Common myeloid progenitor, CD34-positive (primary cell): ENCODE data around the gene C22orf15.

ENCODE experiments used
- CTCF ChIA-PET: fragments of 350-600 bp; sonication (Branson Sonifier 250); formaldehyde crosslinking; loops from one replicate; lab custom pipeline; 2021; ENCODE audit warnings: antibody characterized with exemption; lab: Charles Lee
- POLR2A ChIA-PET: fragments of 350-600 bp; sonication (Branson Sonifier 250); formaldehyde crosslinking; loops from one replicate; lab custom pipeline; 2021; ENCODE audit warnings: antibody characterized with exemption; lab: Charles Lee
- DNase-seq, 3 donors: peaks; one replicate each; pipeline versions ENCODE4 v3.0.0 to v3.0.0-alpha.2; 2013
- H3K27ac ChIP-seq, 2 experiments: 1 replicate in 1 of 2; 2 replicates in 1 of 2; pipeline ENCODE4 v1.7.0; 2013; ENCODE audit warnings: inconsistent platforms in 2 of 2, low read length in 2 of 2, mild to moderate bottlenecking in 2 of 2, low read depth in 1 of 2, moderate library complexity in 1 of 2; ENCODE audit not compliant: severe bottlenecking in 2 of 2, insufficient read depth in 1 of 2, poor library complexity in 1 of 2
- H3K27me3 ChIP-seq, 5 experiments: replicated peaks in 2 of 5; 1 replicate in 3 of 5; 2 replicates in 2 of 5; pipeline versions ENCODE4 v1.6.1 to v1.7.0; 2013; ENCODE audit warnings: low read length in 4 of 5, mild to moderate bottlenecking in 2 of 5, moderate library complexity in 2 of 5, inconsistent platforms in 1 of 5; ENCODE audit not compliant: insufficient read depth in 5 of 5, control insufficient read depth in 4 of 5
- H3K36me3 ChIP-seq, 4 experiments: 1 replicate in 2 of 4; 2 replicates in 2 of 4; pipeline versions ENCODE4 v1.6.1 to v1.7.0; 2013; ENCODE audit warnings: low read length in 3 of 4, control low read depth in 1 of 4, mild to moderate bottlenecking in 1 of 4; ENCODE audit not compliant: control insufficient read depth in 4 of 4, insufficient read depth in 4 of 4
- H3K4me1 ChIP-seq, 4 experiments: 1 replicate in 3 of 4; 2 replicates in 1 of 4; pipeline versions ENCODE4 v1.6.1 to v1.7.1; 2013; ENCODE audit warnings: low read length in 3 of 4, mild to moderate bottlenecking in 3 of 4, control low read depth in 1 of 4, inconsistent platforms in 1 of 4, moderate library complexity in 1 of 4; ENCODE audit not compliant: control insufficient read depth in 4 of 4, insufficient read depth in 4 of 4; ENCODE audit errors: control extremely low read depth in 1 of 4
- H3K4me3 ChIP-seq, 7 experiments: 1 replicate in 4 of 7; 2 replicates in 3 of 7; pipeline versions ENCODE4 v1.5.1 to v1.7.0; 2013; ENCODE audit warnings: mild to moderate bottlenecking in 7 of 7, low read length in 6 of 7, moderate library complexity in 6 of 7, inconsistent platforms in 2 of 7, low read depth in 2 of 7, control low read depth in 1 of 7; ENCODE audit not compliant: insufficient read depth in 4 of 7, control insufficient read depth in 1 of 7; ENCODE audit errors: extremely low read depth in 1 of 7
- H3K9me3 ChIP-seq, 5 experiments: 1 replicate in 4 of 5; 2 replicates in 1 of 5; pipeline versions ENCODE4 v1.6.1 to v1.7.1; 2013; ENCODE audit warnings: low read length in 4 of 5, mild to moderate bottlenecking in 2 of 5, inconsistent platforms in 1 of 5, low read depth in 1 of 5, moderate library complexity in 1 of 5; ENCODE audit not compliant: control insufficient read depth in 4 of 5, insufficient read depth in 2 of 5; ENCODE audit errors: control extremely low read depth in 1 of 5
- WGBS: methylation state at CpG from one replicate; pipeline ENCODE4 v1.1.5; 2013; ENCODE audit not compliant: insufficient coverage; 5-methylcytosine and 5-hydroxymethylcytosine counted together

The C22orf15 gene

DNA sequence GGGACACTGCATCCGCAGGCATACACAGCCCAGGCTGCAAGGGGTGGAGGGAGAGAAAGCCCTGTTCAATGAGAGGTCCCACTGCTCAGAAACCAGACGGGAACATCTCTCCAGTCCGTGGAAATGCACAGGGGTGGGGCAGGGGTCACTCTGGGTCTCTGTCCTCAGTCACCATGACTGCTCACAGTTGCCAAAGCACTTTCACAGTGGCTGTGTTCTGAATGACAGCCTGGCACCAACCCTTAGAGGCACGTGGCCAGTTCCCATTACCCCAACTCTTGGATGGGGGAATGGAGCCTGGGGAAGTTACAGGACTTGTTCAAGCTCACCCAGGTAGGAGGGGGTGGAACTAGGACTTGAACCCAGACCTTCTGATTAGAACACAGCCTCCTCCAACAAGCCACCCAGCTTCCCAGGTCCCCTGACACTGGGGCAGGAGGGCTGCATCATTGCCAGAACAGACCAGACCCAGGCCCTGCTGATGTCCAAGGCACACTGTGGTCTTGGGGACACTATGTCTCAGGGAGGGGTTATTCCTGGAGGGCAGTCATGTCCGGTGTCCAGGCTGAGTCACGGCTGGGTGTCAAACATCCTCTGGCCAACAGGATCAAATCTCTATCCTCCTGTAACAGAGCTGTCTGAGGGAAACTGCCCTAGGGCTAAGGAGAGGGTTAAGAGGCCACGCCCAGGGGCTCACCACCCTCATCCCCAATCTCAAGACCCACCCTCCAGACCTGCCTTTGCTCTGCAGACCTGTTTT lies 20.1 kb upstream of the C22orf15 start:
- ChIA-PET CTCF (no interaction called here), POLR2A (no interaction called here)
- Histone ChIP-seq H3K36me3 (peaks cover 12 to 46% (median 30%) of the 10 kb centered on the region in 4 experiments), H3K27ac (no peak overlapping the region), H3K4me3 (no peak overlapping the region), H3K9me3 (no peaks in the 10 kb centered on the region), H3K27me3 (no peaks in the 10 kb centered on the region), H3K4me1 (peaks cover 2 to 13% (median 6%) of the 10 kb centered on the region in 4 experiments)
- WGBS = 100% methylated on average over 2 of the region's 7 CpGs
- DNase-seq = no peak

GRCh38 chr22:23743303-23743705 lies 19.5 kb upstream of the C22orf15 start:
- H3K36me3 ChIP-seq = peaks cover 12 to 46% (median 30%) of the 10 kb centered on the region in 4 experiments
- H3K27me3 ChIP-seq = no peaks in the 10 kb centered on the region
- H3K4me3 ChIP-seq = no peak overlapping the region
- DNase-seq = no peak
- H3K27ac ChIP-seq = no peak overlapping the region
- ChIA-PET CTCF (no interaction called here), POLR2A (no interaction called here)
- H3K4me1 ChIP-seq = peaks cover 2 to 18% (median 11%) of the 10 kb centered on the region in 4 experiments
- 100% methylated on average over 1 of the region's 2 CpGs for WGBS
- no peaks in the 10 kb centered on the region for H3K9me3 ChIP-seq

- POLR2A ChIA-PET = no interaction called here
- H3K27ac ChIP-seq = no peak overlapping the region
- WGBS = 97% methylated on average over 11 of the region's 13 CpGs
Measured at GRCh38 chr22:23744001-23744400, 18.8 kb upstream of the C22orf15 start.

DNA sequence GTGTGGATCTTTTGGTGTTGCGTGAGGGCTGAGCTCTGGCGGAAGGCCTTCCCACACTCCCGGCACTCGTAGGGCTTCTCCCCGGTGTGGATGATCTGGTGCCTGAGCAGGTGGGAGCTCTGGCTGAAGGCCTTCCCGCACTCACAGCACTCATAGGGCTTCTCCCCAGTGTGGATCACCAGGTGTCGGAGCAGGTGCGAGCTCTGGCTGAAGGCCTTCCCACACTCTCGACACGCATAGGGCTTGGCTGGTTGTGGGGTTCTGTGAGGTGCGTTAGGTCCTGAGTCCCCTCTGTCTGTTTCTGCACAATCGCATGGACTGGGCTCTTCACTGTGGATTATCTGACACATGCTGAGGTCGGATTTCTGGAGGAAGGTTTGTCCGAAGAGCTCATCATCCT lies 18.3 kb upstream of the C22orf15 start:
- WGBS = 97% methylated on average over 13 of the region's 14 CpGs
- DNase-seq = no peak
- H3K4me3 ChIP-seq = no peak overlapping the region
- no peaks in the 10 kb centered on the region for H3K9me3 ChIP-seq
- H3K27ac ChIP-seq = no peak overlapping the region
- CTCF ChIA-PET = interaction anchor here (1.7 kb wide), 1 partner anchor 9 kb away, joined by 6 read pairs; no protein-coding TSS in a partner anchor
- POLR2A ChIA-PET = no interaction called here
- H3K4me1 ChIP-seq = peaks cover 2 to 19% (median 12%) of the 10 kb centered on the region in 4 experiments
- peaks cover 12 to 46% (median 30%) of the 10 kb centered on the region in 4 experiments for H3K36me3 ChIP-seq
- H3K27me3 ChIP-seq = no peaks in the 10 kb centered on the region

More at GRCh38 chr22:23744001-23744400, 18.8 kb upstream of the C22orf15 start:
- DNase-seq = no peak
- H3K4me3 ChIP-seq = no peak overlapping the region
- peaks cover 12 to 46% (median 30%) of the 10 kb centered on the region in 4 experiments for H3K36me3 ChIP-seq
- H3K27me3 ChIP-seq = no peaks in the 10 kb centered on the region
- peaks cover 2 to 18% (median 11%) of the 10 kb centered on the region in 4 experiments for H3K4me1 ChIP-seq
- CTCF ChIA-PET = interaction anchor here (1.7 kb wide), 1 partner anchor 8 kb away, joined by 6 read pairs; no protein-coding TSS in a partner anchor
- H3K9me3 ChIP-seq = no peaks in the 10 kb centered on the region

DNA sequence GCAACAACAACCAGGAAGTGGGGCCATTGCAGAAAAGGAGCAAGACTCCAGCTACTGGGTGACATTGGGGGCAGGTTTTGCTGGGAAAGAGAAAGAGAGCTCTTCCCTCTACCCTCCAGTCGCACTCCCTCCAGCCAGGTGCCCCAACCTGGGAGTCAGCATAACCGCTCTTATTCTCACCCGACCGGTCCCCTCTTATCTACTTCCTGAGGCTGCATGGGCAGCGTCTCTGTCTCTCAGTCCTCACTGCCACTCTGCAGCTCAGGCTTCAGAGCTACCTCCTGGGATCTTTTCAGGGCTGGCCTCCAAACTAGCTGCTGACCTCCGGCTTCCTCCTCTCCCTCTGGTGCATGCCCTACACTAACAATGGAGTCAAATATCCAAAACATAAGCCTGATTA lies 17.0 kb upstream of the C22orf15 start:
- Histone ChIP-seq H3K4me3 (peak overlapping the region in 2 of 7 experiments; percentile 16 to 36), H3K4me1 (peaks cover 3 to 31% (median 25%) of the 10 kb centered on the region in 4 experiments), H3K9me3 (no peaks in the 10 kb centered on the region), H3K36me3 (peaks cover 12 to 44% (median 30%) of the 10 kb centered on the region in 4 experiments), H3K27ac (no peak overlapping the region), H3K27me3 (no peaks in the 10 kb centered on the region)
- ChIA-PET POLR2A (interaction anchor here (0.6 kb wide), 1 partner anchor 25 kb away, joined by 3 read pairs; no protein-coding TSS in a partner anchor), CTCF (interaction anchor here (1.0 kb wide), 1 partner anchor 52 kb away, joined by 3 read pairs; no protein-coding TSS in a partner anchor)
- peak in 1 of 3 donors; percentile 15 for DNase-seq
- 33% methylated on average over 5 of the region's 6 CpGs for WGBS

- ChIA-PET POLR2A (interaction anchor here (0.6 kb wide), 1 partner anchor 12 kb away, joined by 4 read pairs; no protein-coding TSS in a partner anchor), CTCF (interaction anchor here (1.2 to 2.7 kb wide), 5 partner anchors 11 to 55 kb away, joined by 3 to 10 read pairs (median 3); partner anchors contain the start of gene SMARCB1)
- Histone ChIP-seq H3K4me3 (peak overlapping the region in 5 of 7 experiments; percentile 71 to 91 (median 84)), H3K27me3 (no peaks in the 10 kb centered on the region), H3K36me3 (peaks cover under 1 to 5% (median 2%) of the 10 kb centered on the region in 4 experiments), H3K27ac (no peak overlapping the region), H3K9me3 (no peaks in the 10 kb centered on the region), H3K4me1 (peaks cover 3 to 51% (median 48%) of the 10 kb centered on the region in 4 experiments)
- DNase-seq = peak in 2 of 3 donors; percentile 33
- WGBS = 90% methylated on average over 12 of the region's 12 CpGs
Measured at GRCh38 chr22:23749841-23750301, 12.9 kb upstream of the C22orf15 start.
